Ureter (tissue), 1 donor: Measurements from ENCODE around the gene KCNMA1. TPM values are rescaled to one million over a fixed set of nuclear protein-coding genes. Genes with fewer than 3 reads are reported as not detected.

ENCODE experiments used
- DNase-seq: peaks from one replicate; pipeline ENCODE4 v3.0.0-alpha.2; 2020; ENCODE audit warnings: low spot score
- total RNA-seq: library from RNA; stranded (reverse); gene quantifications from one replicate; pipeline ENCODE4 v1.2.4, GENCODE V29; 2023
- donor health status: DM: yes; HTN: yes; CAD: no.

KCNMA1 gene
- total RNA-seq, 1 donor from 2014 or later, result 87.9 TPM

DNA sequence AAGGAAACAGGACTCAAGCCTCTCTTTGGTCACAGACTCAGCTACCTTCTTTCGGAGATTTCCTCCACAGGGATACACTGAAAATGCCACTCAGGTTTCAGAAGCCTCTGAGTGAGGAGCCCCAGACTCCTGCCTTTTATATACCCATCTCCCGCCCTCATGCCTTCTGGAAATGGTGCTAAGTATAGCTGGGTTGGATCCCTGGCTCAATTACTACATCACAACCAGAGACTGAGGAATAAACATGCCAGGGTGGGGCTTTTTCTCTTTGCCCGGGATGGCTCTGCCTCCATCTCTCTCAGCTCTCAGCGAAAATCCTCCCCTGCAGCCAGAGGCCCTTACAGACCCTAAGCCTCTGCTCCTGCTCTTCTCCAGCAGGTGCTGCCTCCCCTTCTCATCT lies 299.5 kb downstream of the KCNMA1 start:
- no peak for DNase-seq

DNA sequence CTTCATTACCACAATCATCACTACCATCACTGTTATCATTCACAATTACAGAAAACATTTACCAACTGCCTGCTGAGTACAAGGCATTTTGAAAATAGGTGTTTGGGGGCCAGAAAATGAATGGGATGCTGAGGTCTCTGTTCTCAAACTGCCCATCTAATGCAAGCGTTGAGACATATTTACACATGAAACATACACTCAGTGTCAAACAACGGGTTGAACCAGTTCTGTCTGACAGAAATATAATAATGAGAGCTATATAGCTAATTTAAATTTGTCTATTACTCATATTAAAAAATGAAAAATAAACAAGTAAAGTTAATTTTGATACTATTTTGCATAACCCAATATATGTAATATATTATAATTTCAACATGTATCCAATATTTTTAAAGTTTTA lies 303.1 kb downstream of the KCNMA1 start:
- no peak for DNase-seq

DNA sequence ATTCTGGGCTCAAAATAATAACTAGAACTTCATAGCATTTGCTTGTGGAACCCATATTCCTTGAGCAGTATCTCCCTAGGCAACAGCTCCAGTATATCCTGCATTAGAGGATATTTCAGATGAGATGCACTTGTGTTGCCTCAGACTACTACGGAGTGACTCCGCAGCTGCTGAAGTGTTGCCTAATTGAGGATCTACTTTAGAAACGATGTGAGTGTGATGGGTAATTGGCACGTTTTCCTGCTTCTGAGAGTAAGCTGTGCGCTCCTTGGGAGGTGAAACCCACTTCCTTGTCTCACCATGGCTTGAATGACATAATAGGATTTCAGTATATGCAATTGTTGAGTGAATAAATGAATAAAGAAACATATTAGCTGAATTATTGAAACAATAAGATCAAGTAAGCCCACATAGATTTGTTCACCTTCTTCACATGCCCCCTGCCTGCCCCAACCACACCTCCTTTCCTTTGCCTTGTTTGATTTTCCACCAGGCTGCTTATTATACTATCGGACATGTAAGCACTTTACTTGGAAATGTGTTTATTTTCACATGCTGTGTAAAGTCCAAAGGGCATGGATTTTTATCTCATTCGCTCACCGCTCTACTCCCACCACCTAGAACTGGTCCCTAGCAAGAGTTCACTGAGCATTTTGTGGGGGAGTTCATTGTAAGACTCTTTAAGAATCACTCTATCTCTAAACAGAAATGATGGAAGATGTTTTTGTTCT lies 303.8 kb downstream of the KCNMA1 start:
- no peak for DNase-seq

DNA sequence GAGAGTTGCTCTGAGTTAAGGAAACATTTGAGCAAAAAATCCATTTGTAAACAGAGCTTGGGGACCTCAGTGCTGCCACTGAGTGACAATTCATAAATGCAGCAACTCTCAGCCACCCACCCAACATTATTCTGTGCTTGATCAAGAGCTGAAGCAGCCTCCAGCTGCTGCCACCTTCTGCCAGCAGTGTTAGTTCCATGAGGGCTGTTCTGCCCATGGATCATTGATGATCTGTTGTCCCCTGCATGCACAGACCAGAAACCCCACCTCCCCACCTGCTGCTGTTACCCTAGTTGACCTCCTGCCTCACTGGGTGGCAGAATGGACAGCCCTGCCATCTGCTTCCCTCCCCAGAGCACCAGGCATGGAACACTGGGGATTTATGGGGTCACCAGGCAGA lies 305.4 kb downstream of the KCNMA1 start:
- no peak for DNase-seq

DNA sequence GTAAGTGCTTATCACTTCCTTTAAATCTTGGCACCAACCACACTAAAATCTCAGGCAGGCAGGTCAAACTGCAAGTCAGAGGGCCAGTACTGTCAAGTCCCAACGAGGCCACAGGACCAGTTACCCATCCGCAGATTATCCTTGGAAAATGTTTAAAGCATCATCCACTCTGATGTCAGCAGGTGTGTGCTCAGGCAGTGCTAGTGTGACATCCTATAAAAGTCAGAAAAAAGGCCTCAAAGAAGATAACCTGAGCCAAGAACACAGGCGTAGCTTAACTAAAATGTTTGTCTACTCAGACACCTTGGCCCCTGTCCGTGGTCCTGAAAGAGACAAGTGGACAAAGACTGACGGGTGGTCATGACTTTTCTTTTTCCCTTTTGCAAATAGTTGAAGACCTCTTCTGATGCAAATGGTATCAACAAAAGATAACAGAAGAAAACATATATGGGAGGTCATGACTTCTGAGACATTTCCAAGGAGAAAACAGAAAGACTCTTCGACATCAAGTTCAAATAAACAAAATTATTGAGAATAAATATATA lies 309.3 kb downstream of the KCNMA1 start:
- DNase-seq, result no peak

DNA sequence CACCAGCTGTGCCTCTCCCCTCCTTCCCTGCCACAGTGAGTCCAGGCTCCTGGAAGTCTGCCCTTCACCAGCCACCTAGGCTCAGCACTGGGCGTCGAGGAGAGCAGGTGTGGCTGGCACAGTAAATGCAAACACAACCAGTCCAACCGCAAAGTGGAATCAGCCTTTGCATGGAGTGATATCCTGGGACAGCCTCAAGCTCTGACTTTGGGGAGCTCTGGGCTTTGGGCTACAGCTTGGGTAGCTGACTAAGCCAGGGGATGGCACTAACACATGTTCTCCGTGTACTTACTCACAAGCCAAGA lies 312.4 kb downstream of the KCNMA1 start:
- no peak for DNase-seq

DNA sequence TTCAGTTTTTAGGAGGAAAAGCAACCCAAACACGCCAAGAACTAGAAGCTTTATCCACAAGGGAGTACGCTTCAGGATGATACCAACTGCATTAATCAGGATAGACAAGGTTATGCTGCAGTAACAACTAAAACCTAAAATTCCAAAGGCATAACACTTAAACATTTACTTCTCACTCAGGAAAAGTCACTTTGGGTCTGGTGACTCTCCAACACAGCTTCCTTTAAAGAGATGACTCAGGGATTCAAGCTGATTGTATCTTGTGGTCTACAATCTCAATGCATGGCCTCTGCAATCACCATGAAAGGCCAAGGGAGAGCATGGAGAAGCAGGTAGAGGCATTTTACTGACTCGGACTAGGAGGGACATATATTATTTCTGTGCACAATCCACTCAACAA lies 315.8 kb downstream of the KCNMA1 start:
- DNase-seq, result no peak

DNA sequence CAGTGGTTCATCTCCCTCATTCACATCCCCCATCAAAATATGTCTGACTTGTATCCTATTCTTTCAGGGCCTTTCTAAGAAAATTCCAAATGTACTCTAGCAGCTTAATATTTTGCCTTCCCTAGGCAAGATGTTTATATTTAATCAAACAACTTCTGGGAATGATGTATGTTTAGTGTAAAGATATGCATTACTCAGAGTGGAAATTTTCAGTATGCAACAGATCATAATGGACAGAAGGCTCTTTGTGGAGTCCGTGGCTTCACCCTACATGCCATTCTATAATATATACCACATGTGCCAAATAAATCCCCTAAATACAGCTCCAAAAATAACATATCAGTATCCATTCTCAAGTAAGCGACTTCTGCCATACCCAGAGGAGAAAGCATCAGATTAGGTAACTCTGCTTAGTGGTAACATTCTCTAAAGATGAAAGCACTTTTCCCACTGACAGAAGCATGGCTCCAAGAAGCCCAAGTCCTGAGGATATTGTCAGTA lies 316.6 kb downstream of the KCNMA1 start:
- DNase-seq, result no peak

DNA sequence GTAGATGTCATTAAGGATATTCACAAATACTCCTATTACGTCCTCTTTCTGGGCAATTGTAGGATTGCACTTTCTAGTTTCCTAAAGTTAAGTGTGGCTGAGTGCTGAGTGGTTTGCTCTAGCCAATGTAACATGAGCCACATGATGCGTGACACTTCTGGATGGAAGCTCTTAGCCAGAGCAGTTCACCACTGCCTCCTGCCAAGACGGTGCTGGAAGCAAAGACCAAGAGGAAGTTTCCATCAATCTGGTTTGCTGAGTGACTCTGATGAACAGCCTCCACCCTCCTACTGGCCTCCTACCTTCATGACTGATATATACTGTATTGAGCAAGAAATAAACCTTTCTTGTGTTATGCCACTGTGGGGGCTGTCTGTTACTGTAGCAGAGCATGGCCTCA lies 318.1 kb downstream of the KCNMA1 start:
- no peak for DNase-seq

DNA sequence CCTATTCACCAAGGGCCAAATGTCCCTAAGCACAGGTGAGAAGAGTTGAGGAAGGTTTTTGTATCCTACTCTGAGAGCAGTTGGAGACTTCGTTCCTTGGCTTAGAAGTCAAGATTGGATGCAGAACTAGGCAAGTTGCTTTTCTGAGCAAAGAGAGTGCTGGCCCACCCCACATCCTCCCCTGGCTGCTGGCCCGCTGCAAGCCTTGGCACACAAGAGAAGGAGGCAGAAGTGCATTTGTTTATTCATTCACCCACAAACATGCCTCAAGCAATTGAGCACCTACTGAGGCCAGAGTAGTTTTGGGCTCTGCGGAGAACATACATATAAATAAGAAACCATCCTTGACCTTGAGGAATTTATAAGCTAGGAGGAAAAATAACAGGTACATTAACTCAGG lies 318.9 kb downstream of the KCNMA1 start:
- DNase-seq, result no peak

DNA sequence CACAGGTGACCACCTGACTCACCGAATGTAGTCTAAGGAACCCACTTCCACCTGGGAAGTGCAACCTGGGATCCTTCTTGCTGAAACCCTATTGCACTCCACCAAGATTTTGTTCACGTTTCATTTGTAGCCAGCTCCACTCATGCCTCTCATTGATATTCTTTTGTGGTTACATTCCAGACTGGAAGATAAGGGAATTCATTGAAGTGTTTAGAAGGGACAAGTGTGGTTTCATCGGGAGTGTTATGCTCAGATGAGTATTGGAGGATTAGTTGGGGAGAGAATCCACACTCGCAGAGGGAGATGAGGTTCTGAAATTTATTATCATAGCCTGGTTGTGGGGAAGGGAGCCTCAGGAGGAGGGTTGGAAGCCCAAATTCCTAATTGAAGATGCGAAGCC lies 320.4 kb downstream of the KCNMA1 start:
- DNase-seq, result no peak

DNA sequence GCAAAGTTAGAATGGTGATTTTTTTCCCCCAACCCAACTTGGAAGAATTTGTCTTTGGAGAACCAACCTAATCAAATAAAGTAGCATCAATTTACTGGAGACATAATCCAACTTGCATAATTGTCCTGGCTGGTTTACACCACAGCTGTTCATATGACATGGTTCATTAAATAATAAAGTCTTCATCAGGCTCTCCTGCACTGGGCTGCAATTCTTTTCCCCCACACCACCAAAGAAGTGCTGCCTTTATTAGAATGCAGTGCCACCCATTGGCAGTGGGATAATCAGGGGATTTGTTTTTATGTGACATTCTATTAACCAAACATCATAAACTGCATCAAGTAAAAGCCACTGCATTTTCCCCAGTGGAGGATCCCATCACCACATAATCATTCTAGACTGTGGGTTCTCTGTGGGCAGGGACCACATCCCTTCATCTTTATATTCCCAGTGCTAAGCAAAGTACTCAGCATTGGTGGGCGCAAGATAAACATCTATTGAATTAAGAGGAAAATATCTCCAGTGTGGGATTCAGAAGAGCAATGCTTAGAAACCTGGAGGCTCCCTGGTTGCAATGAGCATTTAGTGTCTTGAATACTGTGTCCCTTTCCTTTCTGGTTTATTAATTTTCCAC lies 322.0 kb downstream of the KCNMA1 start:
- no peak for DNase-seq

DNA sequence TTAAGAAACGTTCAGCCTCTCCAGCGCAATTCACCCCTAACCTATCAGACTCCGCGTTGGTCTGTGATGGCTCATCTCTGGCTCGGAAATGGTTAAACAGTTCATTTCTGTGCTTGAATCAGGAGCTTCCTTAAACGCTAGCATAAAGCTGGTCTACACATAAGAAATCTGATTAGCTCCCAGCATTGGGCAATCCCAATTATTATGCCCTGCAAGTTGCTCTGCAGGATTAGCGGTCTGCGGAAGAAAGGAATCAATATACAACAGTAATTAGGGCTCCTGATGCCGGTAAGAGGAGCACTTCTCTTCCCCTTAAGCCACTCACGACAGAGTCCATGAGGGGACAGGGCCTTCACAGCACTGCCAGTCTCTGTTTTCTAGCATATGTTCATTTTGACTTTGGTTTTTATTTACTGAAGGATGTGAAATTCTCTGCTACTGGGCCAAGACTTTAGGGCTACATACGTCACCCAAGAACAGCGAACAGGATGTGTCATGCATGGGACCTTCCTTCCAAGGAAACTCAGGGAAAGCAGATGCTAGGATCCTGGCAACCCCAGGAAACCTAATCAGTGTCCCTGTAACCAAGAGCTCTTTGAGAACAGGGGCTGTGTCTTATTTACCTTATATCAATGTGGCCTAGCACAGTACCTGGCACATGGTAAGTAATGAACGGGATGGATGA lies 324.4 kb downstream of the KCNMA1 start:
- no peak for DNase-seq

DNA sequence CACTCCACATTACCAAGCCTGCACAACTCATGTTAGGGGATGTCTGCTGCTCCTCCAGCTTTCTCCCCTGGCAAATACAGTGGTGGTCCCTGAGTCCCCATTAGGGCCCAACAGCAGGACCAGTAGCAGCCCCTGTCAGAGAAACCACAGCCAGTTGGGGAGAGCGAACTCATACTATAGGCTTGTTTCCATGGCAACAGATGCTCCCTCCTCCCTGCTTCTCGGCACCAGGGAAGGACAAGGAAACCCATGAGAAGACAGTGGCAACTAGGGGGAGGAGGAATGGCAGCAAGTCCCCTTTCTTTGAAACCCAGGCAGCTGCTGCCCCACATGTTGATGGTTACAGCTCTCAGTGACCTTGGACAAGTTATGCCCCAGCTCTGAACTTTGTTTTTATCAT lies 326.4 kb downstream of the KCNMA1 start:
- DNase-seq, result no peak

DNA sequence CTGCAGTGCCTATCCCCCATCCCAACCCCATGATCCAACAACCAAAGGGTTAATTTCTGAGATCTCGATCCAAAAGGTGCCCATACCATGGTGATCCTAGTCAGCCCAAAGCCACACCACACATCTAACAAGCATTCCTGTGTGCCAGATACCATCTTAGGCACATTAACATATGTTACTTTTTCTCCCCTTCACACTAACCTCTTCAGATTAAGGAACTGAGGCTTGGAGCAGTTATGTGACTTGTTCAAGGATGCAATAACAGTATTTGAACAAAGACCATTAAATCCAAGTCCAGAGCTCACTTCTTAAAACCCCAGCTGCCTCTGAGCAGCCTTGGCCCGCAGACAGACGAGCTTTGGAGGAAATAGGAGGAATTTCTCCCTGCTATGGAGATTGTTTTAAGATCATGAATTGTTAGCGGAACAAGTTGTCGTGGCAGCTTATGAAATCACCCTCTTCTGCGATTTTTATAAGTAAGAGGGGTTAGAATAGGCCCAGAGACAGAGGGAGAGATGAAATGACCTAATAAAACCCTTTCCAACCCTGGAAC lies 327.2 kb downstream of the KCNMA1 start:
- no peak for DNase-seq

DNA sequence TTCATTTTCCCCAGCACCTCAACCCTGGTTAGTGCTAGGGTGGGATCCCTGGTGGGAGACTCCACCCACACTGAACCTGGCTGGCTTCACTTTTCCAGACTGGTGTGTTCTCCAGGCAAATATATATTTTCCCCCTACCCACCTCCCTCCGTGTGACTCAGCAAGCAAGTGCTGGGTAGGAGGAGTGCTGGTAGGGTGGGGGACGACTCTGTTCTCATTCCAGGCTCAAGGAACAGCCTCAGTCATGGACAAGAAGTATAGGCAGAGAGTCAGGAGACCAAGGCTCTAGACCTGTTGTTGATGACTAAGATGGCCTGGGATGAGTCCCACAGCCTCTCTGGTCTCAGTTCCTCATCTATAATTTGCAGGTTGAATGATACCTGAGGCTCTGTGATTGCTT lies 328.1 kb downstream of the KCNMA1 start:
- DNase-seq, result no peak

DNA sequence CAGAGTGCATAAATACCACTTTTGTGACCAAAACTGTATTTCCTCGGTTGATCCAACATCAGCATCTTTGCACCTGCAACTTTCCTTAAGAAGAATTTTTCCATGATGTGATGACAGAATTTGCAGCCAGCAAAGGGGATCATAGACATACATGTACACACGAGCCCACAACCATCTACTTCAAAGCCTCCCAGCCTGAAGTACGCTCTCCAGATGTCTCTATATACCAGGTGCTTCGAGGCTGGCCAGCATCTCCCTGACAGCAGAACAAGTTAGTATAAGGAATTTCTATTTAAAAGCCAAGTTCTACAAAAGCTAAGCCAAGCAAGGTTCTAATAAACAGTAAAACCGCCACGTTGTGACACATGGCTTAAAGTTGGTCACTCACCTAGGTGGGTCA lies 328.5 kb downstream of the KCNMA1 start:
- no peak for DNase-seq

DNA sequence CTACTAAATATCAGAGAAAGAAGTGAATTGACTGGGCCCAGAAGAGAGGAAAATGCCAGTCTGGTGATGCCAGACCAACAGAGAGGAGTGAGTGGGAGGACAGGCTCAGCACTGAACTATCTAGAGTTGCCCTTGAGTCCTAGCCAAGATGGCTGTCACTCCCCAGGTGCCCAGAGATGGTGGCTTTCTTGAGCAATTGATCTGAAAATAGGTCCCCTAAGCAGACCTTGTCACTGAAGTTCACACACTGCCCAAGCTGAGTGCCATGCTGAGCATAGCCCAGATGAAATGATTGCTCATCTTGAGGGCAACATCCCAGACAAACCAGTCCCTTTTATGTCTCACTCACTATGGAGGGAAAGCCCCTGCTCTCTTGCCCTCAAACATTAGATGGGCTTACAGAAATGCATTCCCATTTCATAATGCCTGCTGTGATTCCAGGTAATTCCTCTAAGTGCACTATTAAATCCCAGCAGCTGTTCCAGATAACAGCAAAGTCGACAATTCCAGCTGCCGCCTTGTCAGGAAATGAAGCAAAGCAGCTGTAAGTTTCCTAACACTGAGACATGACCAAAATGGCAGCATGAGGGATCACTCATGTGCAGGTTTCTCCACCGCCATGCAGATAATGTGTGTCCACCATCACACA lies 329.4 kb downstream of the KCNMA1 start:
- no peak for DNase-seq

DNA sequence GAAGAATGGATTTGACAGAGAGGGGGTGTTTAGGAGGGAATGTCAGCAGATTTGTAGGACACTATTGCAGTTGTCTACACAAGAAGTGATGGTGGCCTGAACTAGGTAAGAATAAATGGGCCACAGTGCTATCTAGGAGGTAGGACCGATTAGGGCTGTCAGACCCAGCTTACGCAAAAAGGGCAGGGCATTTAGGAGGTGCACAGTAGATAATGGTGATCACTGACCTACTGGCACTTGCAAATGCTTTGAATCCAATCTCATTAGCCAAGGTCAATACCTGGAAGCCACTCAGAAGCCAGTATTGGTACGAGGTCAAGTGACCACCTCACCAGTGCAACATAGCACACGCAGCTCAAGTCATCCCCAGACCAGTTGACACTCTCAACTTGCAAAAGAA lies 330.9 kb downstream of the KCNMA1 start:
- no peak for DNase-seq

DNA sequence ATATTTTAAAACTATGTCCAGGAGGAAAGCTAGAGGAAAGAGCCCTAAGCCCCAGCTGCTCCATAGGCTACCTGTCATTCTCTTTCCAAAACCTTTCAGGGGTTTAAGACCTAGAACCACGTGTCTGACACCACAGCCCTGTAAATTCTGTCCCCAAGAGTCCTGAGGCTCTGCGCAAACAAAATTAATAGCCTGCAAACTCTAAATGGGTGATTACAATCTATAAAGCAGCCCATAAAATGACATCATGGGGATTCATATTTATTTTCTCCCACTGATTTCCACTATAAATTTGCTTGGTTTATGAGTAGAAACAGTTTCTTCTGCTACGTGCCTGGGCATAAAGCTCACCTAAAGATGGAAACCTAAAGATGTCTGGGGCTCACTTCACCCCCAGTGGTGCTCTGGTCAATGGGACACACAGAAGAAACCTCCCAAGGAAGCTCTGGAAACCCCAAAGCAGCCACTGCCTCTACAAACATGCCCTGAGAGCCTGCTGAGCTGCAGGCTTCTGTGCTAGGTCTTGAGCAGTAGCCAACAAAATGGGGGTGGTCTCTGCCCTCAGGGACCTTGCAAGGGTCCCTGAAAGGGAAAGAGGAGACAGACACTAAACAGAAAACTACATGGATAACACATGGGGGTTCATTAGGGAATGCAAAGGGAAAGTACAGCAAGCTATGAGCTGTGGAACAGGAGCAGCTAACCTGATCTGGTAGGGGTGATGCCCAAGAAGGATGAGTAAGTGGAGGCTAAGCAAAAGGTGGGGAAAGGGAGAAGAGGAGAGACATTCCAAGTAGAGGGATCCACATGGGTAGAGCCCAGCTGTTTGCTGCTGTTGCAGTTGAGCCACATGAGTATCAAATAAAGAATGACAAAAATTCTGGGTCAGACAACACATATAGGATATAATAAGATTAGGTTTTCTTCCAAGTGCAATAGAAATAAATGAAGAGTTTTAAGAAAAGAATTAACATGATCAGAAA lies 331.7 kb downstream of the KCNMA1 start:
- no peak for DNase-seq

DNA sequence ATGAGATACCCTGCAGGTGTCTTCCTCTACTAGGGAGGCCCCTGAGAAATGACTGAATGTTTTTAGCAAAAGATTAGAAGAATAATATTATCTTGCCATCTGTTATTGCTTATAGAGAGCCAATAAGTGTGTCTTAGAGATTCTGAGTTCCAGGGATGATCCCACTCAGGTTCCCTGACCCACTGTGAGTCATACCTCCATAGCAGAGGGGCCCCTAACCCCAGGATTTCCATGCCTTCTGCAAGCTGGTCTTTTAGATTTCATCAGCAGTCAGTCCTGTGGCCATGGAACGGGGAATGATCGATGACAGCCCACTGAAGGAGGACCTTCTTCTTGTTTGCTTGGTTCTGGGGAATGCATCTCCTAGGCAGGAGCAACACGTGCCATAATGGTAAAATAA lies 333.4 kb downstream of the KCNMA1 start:
- DNase-seq, result no peak
